ENCODE results near the gene PKN1. TPM values are rescaled to one million over a fixed set of nuclear protein-coding genes. Genes with fewer than 3 reads are reported as not detected.
"Not testable (repeated sequence)": the region's sequence is repeated elsewhere in the genome, so short reads cannot be mapped to it uniquely, and the experiment has no call there.

Gene PKN1
- total RNA-seq, 1 donor from 2014 or later: 153 TPM

DNA sequence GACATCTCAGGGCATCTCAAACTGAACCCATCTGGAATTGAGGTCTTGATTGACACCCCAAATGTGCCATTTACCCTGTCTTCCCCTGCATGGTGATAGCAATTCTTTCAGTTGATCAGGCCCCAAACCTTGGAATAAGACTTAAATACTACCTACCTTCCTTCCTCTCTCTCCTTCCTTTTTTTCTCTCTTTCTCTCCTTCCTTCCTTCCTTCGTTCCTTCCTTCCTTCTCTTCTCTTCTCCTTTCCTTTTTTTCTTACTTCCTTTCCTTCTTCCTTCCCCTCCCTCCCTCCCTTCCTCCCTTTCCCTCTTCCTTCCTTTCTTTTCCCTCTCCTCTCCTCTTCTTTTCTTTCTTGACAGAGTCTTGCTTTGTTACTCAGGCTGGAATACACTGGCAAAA, 70.2 kb downstream of the PKN1 start:
- DNase-seq (ENCODE audit: low read depth): no peak
- TF ChIP-seq, protein P1, sequence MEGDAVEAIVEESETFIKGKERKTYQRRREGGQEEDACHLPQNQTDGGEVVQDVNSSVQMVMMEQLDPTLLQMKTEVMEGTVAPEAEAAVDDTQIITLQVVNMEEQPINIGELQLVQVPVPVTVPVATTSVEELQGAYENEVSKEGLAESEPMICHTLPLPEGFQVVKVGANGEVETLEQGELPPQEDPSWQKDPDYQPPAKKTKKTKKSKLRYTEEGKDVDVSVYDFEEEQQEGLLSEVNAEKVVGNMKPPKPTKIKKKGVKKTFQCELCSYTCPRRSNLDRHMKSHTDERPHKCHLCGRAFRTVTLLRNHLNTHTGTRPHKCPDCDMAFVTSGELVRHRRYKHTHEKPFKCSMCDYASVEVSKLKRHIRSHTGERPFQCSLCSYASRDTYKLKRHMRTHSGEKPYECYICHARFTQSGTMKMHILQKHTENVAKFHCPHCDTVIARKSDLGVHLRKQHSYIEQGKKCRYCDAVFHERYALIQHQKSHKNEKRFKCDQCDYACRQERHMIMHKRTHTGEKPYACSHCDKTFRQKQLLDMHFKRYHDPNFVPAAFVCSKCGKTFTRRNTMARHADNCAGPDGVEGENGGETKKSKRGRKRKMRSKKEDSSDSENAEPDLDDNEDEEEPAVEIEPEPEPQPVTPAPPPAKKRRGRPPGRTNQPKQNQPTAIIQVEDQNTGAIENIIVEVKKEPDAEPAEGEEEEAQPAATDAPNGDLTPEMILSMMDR (conservative IDR thresholded peaks at IDR 0.05; ENCODE audit: low read depth, low read length): no peak
- H3K4me3 ChIP-seq (ENCODE audit: low read depth, low read length): no peak overlapping the region

DNA sequence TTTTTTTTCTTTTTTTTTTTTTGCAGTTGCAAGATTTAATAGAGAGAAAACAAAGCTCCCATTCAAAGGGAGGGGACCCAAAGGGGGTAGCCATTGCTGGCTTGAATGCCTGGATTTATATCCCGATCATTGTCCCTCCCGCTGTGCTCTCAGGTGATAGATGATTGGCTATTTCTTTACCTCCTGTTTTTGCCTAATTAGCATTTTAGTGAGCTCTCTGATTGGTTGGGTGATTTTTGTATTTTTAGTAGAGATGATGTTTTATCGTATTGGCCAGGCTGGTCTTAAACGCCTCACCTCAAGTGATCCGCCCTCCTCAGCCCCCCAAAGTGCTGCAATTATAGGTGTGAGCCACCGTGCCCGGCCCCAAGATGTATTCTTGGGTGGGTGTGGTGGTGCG, 71.5 kb downstream of the PKN1 start:
- DNase-seq (ENCODE audit: low read depth); H3K4me3 ChIP-seq (ENCODE audit: low read depth, low read length): not testable (repeated sequence)

DNA sequence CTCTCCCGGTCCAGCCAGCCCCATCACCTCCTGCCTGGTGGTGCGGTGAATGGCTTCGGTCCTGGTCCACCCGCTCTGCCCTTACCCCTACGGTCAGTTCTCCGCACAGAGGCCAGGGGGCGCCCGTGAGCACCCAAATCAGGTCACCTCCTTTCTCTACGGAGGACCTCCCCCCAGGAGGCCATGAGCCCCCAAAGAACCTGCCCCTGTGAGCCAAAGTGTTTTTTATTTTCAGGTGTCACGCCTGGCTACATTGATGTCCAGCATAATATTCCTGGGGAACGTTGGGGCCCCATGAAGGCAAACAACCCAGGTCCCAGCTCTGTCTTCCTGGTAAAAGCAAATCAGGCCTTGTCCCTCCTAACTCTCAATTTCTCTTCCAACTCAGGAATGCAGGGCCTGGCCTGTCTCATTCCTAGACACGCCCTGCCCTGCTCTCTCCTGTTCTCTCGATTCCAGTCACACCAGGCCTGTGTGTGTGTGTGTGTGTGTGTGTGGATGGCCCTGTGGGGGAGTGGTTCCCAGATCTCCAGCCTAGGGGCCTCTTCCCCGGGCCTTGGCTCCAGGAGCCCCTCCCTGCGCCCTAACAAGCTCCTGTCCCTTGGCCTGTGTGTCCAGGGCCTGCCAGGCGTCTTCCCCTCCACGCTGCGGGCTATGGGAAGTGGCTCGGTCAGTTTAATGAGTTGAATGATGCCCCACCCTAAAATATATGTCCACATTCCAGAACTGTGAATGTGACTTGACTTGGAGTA, 72.6 kb downstream of the PKN1 start:
- TF ChIP-seq, protein P1 (conservative IDR thresholded peaks at IDR 0.05; ENCODE audit: low read depth, low read length): peak; percentile 88
- H3K4me3 ChIP-seq (ENCODE audit: low read depth, low read length): no peak overlapping the region
- no peak for DNase-seq (ENCODE audit: low read depth)

DNA sequence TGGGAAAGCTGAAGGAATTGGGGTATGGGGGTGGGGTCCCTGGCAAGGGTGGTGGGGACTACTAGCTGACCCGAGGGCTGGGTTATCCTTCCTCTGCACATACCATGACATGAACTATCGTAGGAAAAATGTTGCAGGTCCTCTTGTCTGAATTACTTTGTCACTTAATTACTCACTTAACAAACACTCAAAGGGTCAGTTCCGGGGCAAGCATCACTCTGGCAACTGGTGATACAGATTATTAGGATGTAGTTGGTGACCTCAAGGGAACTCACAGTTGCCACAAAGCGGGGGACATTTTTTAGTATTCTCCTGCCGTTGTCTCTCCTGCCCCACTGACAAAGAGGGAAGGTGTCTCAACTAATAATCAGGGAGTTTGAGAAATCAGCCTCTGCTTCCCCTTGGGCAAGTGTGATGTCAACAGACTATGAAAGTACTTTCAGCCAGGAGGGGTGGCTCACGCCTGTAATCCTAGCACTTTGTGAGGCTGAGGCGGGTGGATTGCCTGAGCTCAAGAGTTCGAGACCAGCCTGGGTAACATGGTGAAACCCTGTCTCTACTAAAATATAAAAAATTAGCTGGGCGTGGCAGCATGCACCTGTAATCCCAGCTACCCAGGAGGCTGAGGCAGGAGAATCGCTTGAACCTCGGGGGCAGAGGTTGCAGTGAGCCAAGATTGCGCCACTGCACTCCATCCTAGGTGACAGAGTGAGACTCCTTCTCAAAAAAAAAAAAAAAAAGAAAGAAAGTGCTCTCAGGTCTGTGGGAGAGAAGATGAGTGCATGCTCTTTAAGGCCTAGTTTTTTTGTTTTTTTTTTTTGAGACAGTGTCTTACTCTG, 74.8 kb downstream of the PKN1 start:
- TF ChIP-seq, protein P1 (conservative IDR thresholded peaks at IDR 0.05; ENCODE audit: low read depth, low read length): no peak
- DNase-seq (ENCODE audit: low read depth): no peak
- H3K4me3 ChIP-seq (ENCODE audit: low read depth, low read length): no peak overlapping the region

DNA sequence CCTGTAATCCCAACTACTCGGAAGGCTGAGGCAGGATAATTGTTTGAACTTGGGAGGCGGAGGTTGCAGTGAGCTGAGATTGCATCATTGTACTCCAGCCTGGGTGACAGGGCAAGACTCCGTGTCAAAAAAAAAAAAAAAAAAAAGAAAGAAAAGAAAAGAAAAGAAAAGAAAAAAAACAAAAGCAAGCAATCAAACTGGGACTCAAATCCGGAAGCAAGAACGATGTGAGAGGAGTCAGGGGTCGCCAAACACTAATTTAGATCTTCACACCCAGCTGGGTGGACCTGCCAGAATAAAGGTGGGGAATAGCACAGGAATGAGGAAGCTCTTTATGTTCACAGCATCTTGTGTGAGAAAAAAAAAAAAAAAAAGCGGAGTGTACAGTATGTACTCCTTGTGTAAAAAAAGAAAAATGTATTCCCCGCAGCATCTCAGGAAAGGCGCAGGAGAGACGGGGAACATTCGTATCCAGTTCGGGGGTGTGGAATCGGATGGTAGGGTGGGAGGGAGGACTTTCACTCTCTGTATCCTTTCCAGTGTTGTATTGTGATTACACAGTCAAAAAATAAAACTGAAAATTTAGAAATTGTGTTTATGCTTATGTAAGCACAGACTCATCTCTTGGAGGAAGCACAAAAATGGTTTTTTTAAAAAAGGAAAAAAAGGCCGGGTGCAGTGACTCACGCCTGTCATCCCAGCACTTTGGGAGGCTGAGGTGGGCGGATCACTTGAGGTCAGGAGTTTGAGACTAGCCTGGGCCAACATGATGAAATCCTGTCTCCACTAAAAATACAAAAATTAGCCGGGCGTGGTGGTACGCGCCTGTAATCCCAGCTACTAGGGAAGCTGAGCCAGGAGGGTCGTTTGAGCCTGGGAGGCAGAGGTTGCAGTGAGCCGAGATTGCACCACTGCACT, 77.5 kb downstream of the PKN1 start:
- no peak overlapping the region for H3K4me3 ChIP-seq (ENCODE audit: low read depth, low read length)
- TF ChIP-seq, protein P1 (conservative IDR thresholded peaks at IDR 0.05; ENCODE audit: low read depth, low read length): no peak
- no peak for DNase-seq (ENCODE audit: low read depth)

DNA sequence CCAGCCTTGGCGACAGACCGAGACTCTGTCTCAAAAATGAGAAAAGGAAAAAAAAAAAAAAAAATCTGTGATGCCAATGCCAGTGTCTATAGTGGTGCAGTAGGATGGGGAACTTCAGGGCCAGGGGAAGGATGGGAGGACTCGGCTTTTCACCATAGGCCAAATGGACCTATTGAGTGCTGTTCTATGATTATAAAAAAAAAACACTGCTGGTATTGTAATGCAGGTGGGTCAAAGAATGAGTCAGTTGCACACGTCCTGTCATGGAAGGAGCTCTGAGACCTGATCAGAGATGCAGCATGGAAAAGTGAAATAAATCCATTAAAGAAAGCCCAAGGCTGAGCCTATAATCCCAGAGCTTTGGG, 78.1 kb downstream of the PKN1 start:
- no peak overlapping the region for H3K4me3 ChIP-seq (ENCODE audit: low read depth, low read length)
- no peak for DNase-seq (ENCODE audit: low read depth)

More for the DNA sequence above, 78.1 kb downstream of the PKN1 start:
- TF ChIP-seq, protein P1 (conservative IDR thresholded peaks at IDR 0.05; ENCODE audit: low read depth, low read length): no peak
